Endothelial cell of umbilical vein (primary cell): Measurements from ENCODE around the gene FHIP2A. TPM values are rescaled to one million over a fixed set of nuclear protein-coding genes. Genes with fewer than 3 reads are reported as not detected.

Experiments used
- BruUV-seq: library from RNA; stranded (reverse); fragments of 400-500 nt; replicated peaks from 2 replicates; lab custom pipeline; 2021; lab: Mats Ljungman, UMichigan
- CTCF ChIA-PET: fragments of 300-600, 350-600 bp; sonication (Branson Sonifier 250); formaldehyde crosslinking; loops from one replicate; lab custom pipeline; 2021; ENCODE audit warnings: antibody characterized with exemption, inconsistent platforms; lab: Charles Lee
- POLR2A ChIA-PET: fragments of 300-600, 350-600 bp; sonication (Branson Sonifier 250); formaldehyde crosslinking; loops from one replicate; lab custom pipeline; 2021; ENCODE audit warnings: antibody characterized with exemption, inconsistent platforms; lab: Charles Lee
- DNase-seq: peaks from one replicate; pipeline ENCODE4 v3.0.0-alpha.2; 2011; ENCODE audit warnings: low read depth, low spot score
- FAIRE-seq: peaks from 2 replicates; lab custom pipeline; 2011; peaks lifted over from hg19 to GRCh38; lab: Jason Lieb, UNC
- H2AFZ ChIP-seq: 2 replicates; pipeline ENCODE4 v1.6.0; 2012; ENCODE audit warnings: low read depth, low read length, control low read depth, inconsistent platforms
- H3K27ac ChIP-seq: 2 replicates; pipeline ENCODE4 v1.5.1; 2011; ENCODE audit warnings: low read depth, mild to moderate bottlenecking, control low read depth, low read length, moderate library complexity; ENCODE audit not compliant: insufficient read depth
- H3K27me3 ChIP-seq, 2 experiments: 2 replicates each; pipeline versions ENCODE4 v1.6.0 to v1.6.1; 2011; ENCODE audit warnings: low read length in 2 of 2, mixed read lengths in 1 of 2; ENCODE audit not compliant: control insufficient read depth in 2 of 2, insufficient read depth in 2 of 2
- H3K36me3 ChIP-seq, 2 experiments: 2 replicates in 1 of 2; 3 replicates in 1 of 2; pipeline ENCODE4 v1.5.1; 2011; ENCODE audit warnings: low read length in 2 of 2, mild to moderate bottlenecking in 1 of 2, moderate library complexity in 1 of 2; ENCODE audit not compliant: control insufficient read depth in 2 of 2, insufficient read depth in 2 of 2; ENCODE audit errors: extremely low read depth in 1 of 2
- H3K4me1 ChIP-seq: 3 replicates; pipeline ENCODE4 v1.5.1; 2011; ENCODE audit warnings: mild to moderate bottlenecking, low read length; ENCODE audit not compliant: control insufficient read depth, insufficient read depth; ENCODE audit errors: extremely low read depth
- H3K4me2 ChIP-seq: 2 replicates; pipeline ENCODE4 v1.6.1; 2011; ENCODE audit warnings: low read length, control low read depth, mixed read lengths; ENCODE audit not compliant: insufficient read depth
- H3K4me3 ChIP-seq, 3 experiments: fragments of 200-600 bp in 1 of 3; sonication (generic), shearing (Covaris generic) in 1 of 3; replicated peaks in 1 of 3; 2 replicates each; pipeline ENCODE4 v1.5.1; 2011 to 2016; ENCODE audit warnings: control low read depth in 3 of 3, low read length in 3 of 3, mild to moderate bottlenecking in 2 of 3, inconsistent platforms in 1 of 3, low read depth in 1 of 3, moderate library complexity in 1 of 3; ENCODE audit not compliant: insufficient read depth in 1 of 3
- H3K79me2 ChIP-seq: 2 replicates; pipeline ENCODE4 v1.6.0; 2012; ENCODE audit warnings: low read length, inconsistent platforms; ENCODE audit not compliant: control insufficient read depth, insufficient read depth
- H3K9ac ChIP-seq: replicated peaks from 2 replicates; pipeline ENCODE3; 2011; ENCODE audit warnings: low read length, control low read depth; ENCODE audit not compliant: insufficient read depth; ENCODE audit errors: extremely low read depth
- H3K9me1 ChIP-seq: replicated peaks from 3 replicates; pipeline ENCODE4 v1.6.0; 2011; ENCODE audit warnings: mild to moderate bottlenecking, low read length; ENCODE audit not compliant: control insufficient read depth, insufficient read depth; ENCODE audit errors: extremely low read depth
- H3K9me3 ChIP-seq: replicated peaks from 2 replicates; pipeline ENCODE4 v1.5.1; 2012; ENCODE audit warnings: low read length, inconsistent platforms; ENCODE audit not compliant: control insufficient read depth, insufficient read depth
- H4K20me1 ChIP-seq: replicated peaks from 2 replicates; pipeline ENCODE3; 2011; ENCODE audit warnings: mild to moderate bottlenecking, low read length; ENCODE audit not compliant: control insufficient read depth, insufficient read depth; ENCODE audit errors: extremely low read depth
- EZH2 ChIP-seq: IDR thresholded peaks from 2 replicates; pipeline ENCODE4 v1.6.1; 2012; ENCODE audit warnings: borderline replicate concordance, low read depth, mild to moderate bottlenecking, moderate library complexity, low read length, inconsistent platforms; ENCODE audit not compliant: severe bottlenecking
- FOS ChIP-seq: IDR thresholded peaks from 2 replicates; pipeline ENCODE4 v1.6.1; 2011; ENCODE audit warnings: mild to moderate bottlenecking, low read length, moderate library complexity, borderline replicate concordance; ENCODE audit not compliant: insufficient read depth
- GATA2 ChIP-seq: IDR thresholded peaks from 2 replicates; pipeline ENCODE4 v1.7.0; 2011; ENCODE audit warnings: low read depth, mild to moderate bottlenecking, moderate library complexity, mixed read lengths, low read length; ENCODE audit not compliant: insufficient read length, insufficient read depth
- JUN ChIP-seq: IDR thresholded peaks from 2 replicates; pipeline ENCODE4 v1.6.1; 2011; ENCODE audit warnings: borderline replicate concordance, low read depth; ENCODE audit not compliant: insufficient read length, insufficient read depth
- MYC ChIP-seq: IDR thresholded peaks from one replicate; pipeline ENCODE4 v1.6.1; 2011; ENCODE audit warnings: mild to moderate bottlenecking, low read depth, low read length
- POLR2A ChIP-seq: IDR thresholded peaks from 2 replicates; pipeline ENCODE4 v1.6.1; 2012; ENCODE audit warnings: low read depth, mild to moderate bottlenecking, control low read depth, low read length
- POLR2AphosphoS5 ChIP-seq: IDR thresholded peaks from 2 replicates; pipeline ENCODE4 v1.6.1; 2012; ENCODE audit warnings: low read depth, mild to moderate bottlenecking, control low read depth, low read length, moderate library complexity; ENCODE audit not compliant: insufficient read depth
- dilution Hi-C: fragments of 300-500 bp; cut with MboI; formaldehyde crosslinking; loops from one replicate; pipeline ENCODE4 v1.15.0; 2019; ENCODE audit warnings: low sequenced_read_pairs; ENCODE audit not compliant: extremely low pct_ligation_motif_present
- intact Hi-C: fragments of 100-400 bp; cut with micrococcal nuclease; formaldehyde crosslinking; loops from one replicate; pipeline ENCODE4 v1.10.0; 2022
- polyA plus RNA-seq, 4 experiments: library from polyadenylated mRNA; depleted of rRNA in 3 of 4; stranded (reverse) in 3 of 4; unstranded in 1 of 4; fragments of >200 nt; gene quantifications; 2 replicates each; pipeline versions ENCODE4 v1.2.1 to v1.2.3, GENCODE V29; 2011 to 2012; ENCODE audit warnings: missing spikeins in 1 of 4
- total RNA-seq: library from RNA; stranded (reverse); gene quantifications from 2 replicates; pipeline ENCODE4 v1.2.3, GENCODE V29; 2021
- TF ChIP-seq, protein P1 (sequence below), 2 donors: IDR thresholded peaks; 1 replicate in 1 of 2; 2 replicates in 1 of 2; pipeline ENCODE4 v1.5.1; 2011; ENCODE audit warnings: low read length in 2 of 2, mild to moderate bottlenecking in 2 of 2, moderate library complexity in 2 of 2, control low read depth in 1 of 2, inconsistent platforms in 1 of 2, low read depth in 1 of 2; ENCODE audit not compliant: insufficient read depth in 1 of 2; ENCODE audit errors: extremely low read depth in 1 of 2
- TF ChIP-seq, protein P2 (sequence below): IDR thresholded peaks from 2 replicates; pipeline ENCODE4 v1.6.1; 2011; ENCODE audit not compliant: insufficient read depth, insufficient read length

FHIP2A gene
- total and polyA plus RNA-seq, 2 donors (not counting 3 experiments of a cell fraction or from before 2014, with no cell fraction given), result 13.3 to 39.6 TPM

- peaks cover 32% of the 10 kb centered on the region for H3K4me1 ChIP-seq
- TF ChIP-seq, protein P1, sequence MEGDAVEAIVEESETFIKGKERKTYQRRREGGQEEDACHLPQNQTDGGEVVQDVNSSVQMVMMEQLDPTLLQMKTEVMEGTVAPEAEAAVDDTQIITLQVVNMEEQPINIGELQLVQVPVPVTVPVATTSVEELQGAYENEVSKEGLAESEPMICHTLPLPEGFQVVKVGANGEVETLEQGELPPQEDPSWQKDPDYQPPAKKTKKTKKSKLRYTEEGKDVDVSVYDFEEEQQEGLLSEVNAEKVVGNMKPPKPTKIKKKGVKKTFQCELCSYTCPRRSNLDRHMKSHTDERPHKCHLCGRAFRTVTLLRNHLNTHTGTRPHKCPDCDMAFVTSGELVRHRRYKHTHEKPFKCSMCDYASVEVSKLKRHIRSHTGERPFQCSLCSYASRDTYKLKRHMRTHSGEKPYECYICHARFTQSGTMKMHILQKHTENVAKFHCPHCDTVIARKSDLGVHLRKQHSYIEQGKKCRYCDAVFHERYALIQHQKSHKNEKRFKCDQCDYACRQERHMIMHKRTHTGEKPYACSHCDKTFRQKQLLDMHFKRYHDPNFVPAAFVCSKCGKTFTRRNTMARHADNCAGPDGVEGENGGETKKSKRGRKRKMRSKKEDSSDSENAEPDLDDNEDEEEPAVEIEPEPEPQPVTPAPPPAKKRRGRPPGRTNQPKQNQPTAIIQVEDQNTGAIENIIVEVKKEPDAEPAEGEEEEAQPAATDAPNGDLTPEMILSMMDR (IDR thresholded peaks at IDR 0.05; ENCODE audit: extremely low read depth in 1 of 2, insufficient read depth in 1 of 2, low read depth in 1 of 2, low read length in 2 of 2), result no peak
- TF ChIP-seq POLR2AphosphoS5, result no peak
- TF ChIP-seq, protein P2, sequence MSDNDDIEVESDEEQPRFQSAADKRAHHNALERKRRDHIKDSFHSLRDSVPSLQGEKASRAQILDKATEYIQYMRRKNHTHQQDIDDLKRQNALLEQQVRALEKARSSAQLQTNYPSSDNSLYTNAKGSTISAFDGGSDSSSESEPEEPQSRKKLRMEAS, result no peak
- TF ChIP-seq POLR2A, result no peak
- no peak for TF ChIP-seq GATA2
- no peak for TF ChIP-seq FOS
- TF ChIP-seq EZH2, result no peak
- no peak for TF ChIP-seq JUN
- no peak for TF ChIP-seq MYC
- BruUV-seq, result TSS peak; percentile 96
- DNase-seq (peak; percentile 23), FAIRE-seq (no peak)
- H3K9ac ChIP-seq, result peak overlapping the region; percentile 87
- no peaks in the 10 kb centered on the region for H4K20me1 ChIP-seq
- H3K36me3 ChIP-seq, result peaks cover 6 to 18% of the 10 kb centered on the region in 2 experiments
- dilution Hi-C loops (no loop called here), intact Hi-C loops (loop anchor here (1.0 to 2.0 kb wide), 2 partner anchors 13 to 33 kb away; no protein-coding TSS in a partner anchor)
- H3K27me3 ChIP-seq, result no peaks in the 10 kb centered on the region
- peak overlapping the region in 1 of 3 experiments; percentile 38 for H3K4me3 ChIP-seq
- H3K9me1 ChIP-seq, result no peaks in the 10 kb centered on the region
- no peak overlapping the region for H2AFZ ChIP-seq
- H3K9me3 ChIP-seq, result no peaks in the 10 kb centered on the region
- peak overlapping the region; percentile 72 for H3K4me2 ChIP-seq
- CTCF ChIA-PET, result interaction anchor here (0.7 to 3.7 kb wide), 8 partner anchors 10 to 274 kb away, joined by 3 to 24 read pairs (median 7); partner anchors contain the start of gene FHIP2A
- POLR2A ChIA-PET, result interaction anchor here (0.7 to 1.3 kb wide), 2 partner anchors 14 to 34 kb away, joined by 3 to 5 read pairs; no protein-coding TSS in a partner anchor
- H3K27ac ChIP-seq, result peak overlapping the region; percentile 94
- H3K79me2 ChIP-seq, result no peaks in the 10 kb centered on the region
Measured at GRCh38 chr10:114855776-114856543, 34.4 kb downstream of the FHIP2A start.
